Lower leg skin (tissue), 4 donors: ENCODE results near the gene AP1S1. TPM values are rescaled to one million over a fixed set of nuclear protein-coding genes. Genes with fewer than 3 reads are reported as not detected.
"Not testable (repeated sequence)": the region's sequence is repeated elsewhere in the genome, so short reads cannot be mapped to it uniquely, and the experiment has no call there.

Source experiments
- DNase-seq, 2 donors: peaks; one replicate each; pipeline ENCODE4 v3.0.0-alpha.2; 2019; ENCODE audit warnings: low spot score in 2 of 2
- H3K4me3 ChIP-seq: fragments of 200-600 bp; sonication (generic); 2 replicates; pipeline ENCODE4 v1.5.1; 2017; ENCODE audit warnings: mild to moderate bottlenecking, low read depth; ENCODE audit not compliant: poor library complexity, severe bottlenecking
- CTCF ChIP-seq, 3 donors: fragments of 450-650 bp; IDR thresholded peaks; one replicate each; pipeline ENCODE4 v1.5.1; 2016; ENCODE audit warnings: antibody characterized with exemption in 3 of 3, mild to moderate bottlenecking in 3 of 3, moderate library complexity in 2 of 3
- POLR2A ChIP-seq, 2 donors: fragments of 450-650 bp; IDR thresholded peaks; one replicate each; pipeline ENCODE4 v1.6.1; 2016 to 2017; ENCODE audit warnings: antibody characterized with exemption in 2 of 2, mild to moderate bottlenecking in 1 of 2, moderate library complexity in 1 of 2
- WGBS, 2 donors: methylation state at CpG; one replicate each; pipeline ENCODE4 v1.1.5; 2018; 5-methylcytosine and 5-hydroxymethylcytosine counted together
- intact Hi-C: fragments of 100-400 bp; cut with DNase I; formaldehyde crosslinking; loops from one replicate; pipeline ENCODE4 v1.15.0; 2023; ENCODE audit warnings: low total_unique reads
- total RNA-seq, 4 donors: library from RNA; depleted of rRNA; stranded (reverse); fragments of >200 nt; gene quantifications; one replicate each; pipeline ENCODE4 v1.1.0, GENCODE V29; 2016

Gene AP1S1
- total RNA-seq, 4 donors from 2014 or later: 52.9 to 81.2 (median 61.2) TPM

- WGBS, 2 donors: 68 to 72% methylated on average over 14 of the region's 14 CpGs
- no peak for TF ChIP-seq CTCF (IDR thresholded peaks at IDR 0.05)
- H3K4me3 ChIP-seq: no peak overlapping the region
- no peak for DNase-seq
- intact Hi-C loops: no loop called here
These were observed 44.2 kb downstream of the AP1S1 start for GRCh38 chr7:101198476-101198875.

DNA sequence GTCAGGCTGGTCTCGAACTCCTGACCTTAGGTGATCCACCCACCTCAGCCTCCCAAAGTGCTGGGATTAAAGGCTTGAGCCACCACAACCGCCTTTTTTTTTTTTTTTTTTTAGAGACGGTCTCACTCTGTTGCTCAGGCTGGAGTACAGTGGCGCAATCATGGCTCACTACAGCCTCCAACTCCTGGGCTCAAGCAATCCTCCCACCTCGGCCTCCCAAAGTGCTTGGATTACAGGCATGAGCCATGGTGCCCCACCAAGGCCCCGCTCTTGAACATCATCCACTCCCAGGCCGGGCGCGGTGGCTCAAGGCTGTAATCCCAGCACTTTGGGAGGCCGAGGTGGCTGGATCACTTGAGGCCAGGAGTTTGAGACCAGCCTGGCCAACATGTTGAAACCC lies 45.2 kb downstream of the AP1S1 start:
- intact Hi-C loops: not testable (repeated sequence)
- 92 to 94% methylated on average over 10 of the region's 10 CpGs for WGBS, 2 donors

GRCh38 chr7:101200504-101200861 lies 46.2 kb downstream of the AP1S1 start:
- intact Hi-C loops: no loop called here
- TF ChIP-seq CTCF (IDR thresholded peaks at IDR 0.05) (no peak), POLR2A (IDR thresholded peaks at IDR 0.05) (no peak)
- no peak overlapping the region for H3K4me3 ChIP-seq
- 80% methylated on average over 2 of the region's 2 CpGs for WGBS, 2 donors
- no peak for DNase-seq

More for the DNA sequence above, 45.2 kb downstream of the AP1S1 start:
- DNase-seq, H3K4me3 ChIP-seq: not testable (repeated sequence)

- H3K4me3 ChIP-seq: no peak within 1 kb of the TSS
- WGBS, 2 donors: 35 to 41% methylated on average over 21 of the region's 21 CpGs
- intact Hi-C loops: no loop called here
- TF ChIP-seq CTCF (IDR thresholded peaks at IDR 0.05) (peak in 1 of 3 donors; percentile 17), POLR2A (IDR thresholded peaks at IDR 0.05) (no peak)
- no peak for DNase-seq
These were observed 46.8 kb downstream of the AP1S1 start, which contains the start of gene MOGAT3 for GRCh38 chr7:101200862-101201599. Gene MOGAT3, minus strand, starts transcription at chr7:101201036. Its CDS starts 182 bp downstream, at chr7:101200854.

GRCh38 chr7:101201695-101202602 lies 47.7 kb downstream of the AP1S1 start:
- DNase-seq: no peak
- intact Hi-C loops: no loop called here
- no peak overlapping the region for H3K4me3 ChIP-seq

More at GRCh38 chr7:101201695-101202602, 47.7 kb downstream of the AP1S1 start:
- TF ChIP-seq POLR2A (IDR thresholded peaks at IDR 0.05): no peak
- no peak for TF ChIP-seq CTCF (IDR thresholded peaks at IDR 0.05)
- WGBS, 2 donors: 9 to 11% methylated on average over 46 to 65 of the region's 75 CpGs
